Forelimb muscle (tissue), 1 donor: ENCODE data around the gene PTPN1. TPM values are rescaled to one million over a fixed set of nuclear protein-coding genes. Genes with fewer than 3 reads are reported as not detected.
"Not testable (repeated sequence)": the region's sequence is repeated elsewhere in the genome, so short reads cannot be mapped to it uniquely, and the experiment has no call there.

ENCODE experiments used
- DNase-seq: peaks from one replicate; pipeline ENCODE4 v3.0.0-alpha.2; 2013; ENCODE audit warnings: low read depth
- polyA plus RNA-seq: library from polyadenylated mRNA; unstranded; fragments of 120-200 nt; gene quantifications from one replicate; pipeline ENCODE4 v1.2.1, GENCODE V29; 2013; ENCODE audit not compliant: insufficient read length

The PTPN1 gene
- polyA plus RNA-seq, 1 donor = 18.1 TPM

- DNase-seq = no peak
Observed at GRCh38 chr20:50590348-50590664, 80.1 kb downstream of the PTPN1 start.

- DNase-seq = no peak
Observed at GRCh38 chr20:50591233-50591852, 81.2 kb downstream of the PTPN1 start.

- DNase-seq = no peak
Observed at GRCh38 chr20:50592282-50593004, 82.3 kb downstream of the PTPN1 start.

- DNase-seq = no peak
Observed at GRCh38 chr20:50593005-50593335, 82.8 kb downstream of the PTPN1 start.

GRCh38 chr20:50594231-50594590 lies 84.0 kb downstream of the PTPN1 start:
- DNase-seq = no peak

GRCh38 chr20:50594591-50595432 lies 84.6 kb downstream of the PTPN1 start:
- no peak for DNase-seq

GRCh38 chr20:50595433-50595895 lies 85.3 kb downstream of the PTPN1 start:
- no peak for DNase-seq

- no peak for DNase-seq
Observed at GRCh38 chr20:50595988-50596693, 86.0 kb downstream of the PTPN1 start.

GRCh38 chr20:50596694-50597021 lies 86.5 kb downstream of the PTPN1 start:
- no peak for DNase-seq

- no peak for DNase-seq
Observed at GRCh38 chr20:50597406-50597969, 87.3 kb downstream of the PTPN1 start.

GRCh38 chr20:50598074-50598473 lies 87.9 kb downstream of the PTPN1 start:
- no peak for DNase-seq

GRCh38 chr20:50598768-50599167 lies 88.6 kb downstream of the PTPN1 start:
- DNase-seq = not testable (repeated sequence)

GRCh38 chr20:50600281-50600895 lies 90.2 kb downstream of the PTPN1 start:
- DNase-seq = no peak

GRCh38 chr20:50601511-50602431 lies 91.6 kb downstream of the PTPN1 start:
- DNase-seq = no peak

- no peak for DNase-seq
Observed at GRCh38 chr20:50602432-50603088, 92.4 kb downstream of the PTPN1 start.

GRCh38 chr20:50604451-50604850 lies 94.3 kb downstream of the PTPN1 start:
- no peak for DNase-seq

- DNase-seq = no peak
Observed at GRCh38 chr20:50605136-50605535, 95.0 kb downstream of the PTPN1 start.

GRCh38 chr20:50607436-50607835 lies 97.3 kb downstream of the PTPN1 start:
- DNase-seq = no peak

GRCh38 chr20:50607850-50608749 lies 97.9 kb downstream of the PTPN1 start:
- no peak for DNase-seq
